Hepatocyte (in vitro differentiated cells): ENCODE results near the gene MADD.

ENCODE experiments used
- EZH2 ChIP-seq: fragments of 200-600 bp; sonication (generic); IDR thresholded peaks from 2 replicates; pipeline ENCODE4 v1.6.1; 2016; ENCODE audit warnings: antibody characterized with exemption, mild to moderate bottlenecking, borderline replicate concordance
- EZH2phosphoT487 ChIP-seq: fragments of 200-600 bp; sonication (generic); IDR thresholded peaks from one replicate; pipeline ENCODE4 v1.6.1; 2018; ENCODE audit warnings: antibody characterized with exemption, mild to moderate bottlenecking, low read depth, moderate library complexity; ENCODE audit not compliant: unreplicated experiment, severe bottlenecking
- TF ChIP-seq, protein P1 (sequence below): fragments of 200-600 bp; sonication (generic); IDR thresholded peaks from 2 replicates; pipeline ENCODE4 v1.5.1; 2016; ENCODE audit warnings: antibody characterized with exemption, mild to moderate bottlenecking; ENCODE audit not compliant: poor library complexity

- TF ChIP-seq, protein P1, sequence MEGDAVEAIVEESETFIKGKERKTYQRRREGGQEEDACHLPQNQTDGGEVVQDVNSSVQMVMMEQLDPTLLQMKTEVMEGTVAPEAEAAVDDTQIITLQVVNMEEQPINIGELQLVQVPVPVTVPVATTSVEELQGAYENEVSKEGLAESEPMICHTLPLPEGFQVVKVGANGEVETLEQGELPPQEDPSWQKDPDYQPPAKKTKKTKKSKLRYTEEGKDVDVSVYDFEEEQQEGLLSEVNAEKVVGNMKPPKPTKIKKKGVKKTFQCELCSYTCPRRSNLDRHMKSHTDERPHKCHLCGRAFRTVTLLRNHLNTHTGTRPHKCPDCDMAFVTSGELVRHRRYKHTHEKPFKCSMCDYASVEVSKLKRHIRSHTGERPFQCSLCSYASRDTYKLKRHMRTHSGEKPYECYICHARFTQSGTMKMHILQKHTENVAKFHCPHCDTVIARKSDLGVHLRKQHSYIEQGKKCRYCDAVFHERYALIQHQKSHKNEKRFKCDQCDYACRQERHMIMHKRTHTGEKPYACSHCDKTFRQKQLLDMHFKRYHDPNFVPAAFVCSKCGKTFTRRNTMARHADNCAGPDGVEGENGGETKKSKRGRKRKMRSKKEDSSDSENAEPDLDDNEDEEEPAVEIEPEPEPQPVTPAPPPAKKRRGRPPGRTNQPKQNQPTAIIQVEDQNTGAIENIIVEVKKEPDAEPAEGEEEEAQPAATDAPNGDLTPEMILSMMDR, result no peak
- TF ChIP-seq EZH2 (no peak), EZH2phosphoT487 (no peak)
These were observed 63.0 kb downstream of the MADD start for GRCh38 chr11:47332791-47333525.
